HCT116 (cell line): Measurements from ENCODE around the gene MAN1A1. TPM values are rescaled to one million over a fixed set of nuclear protein-coding genes. Genes with fewer than 3 reads are reported as not detected.
A peak's percentile ranks its signal among the peaks of the same experiment; 100 is the strongest.

Experiments used
- ATAC-seq: fragments of 200-7000 bp; cut with Tn5 transposase; 2 replicates; pipeline ENCODE4 v1.9.1; 2020; ENCODE audit warnings: mild to moderate bottlenecking, moderate library complexity
- BruUV-seq: library from RNA; stranded (reverse); fragments of 400-500 nt; replicated peaks from 2 replicates; lab custom pipeline; 2021; lab: Mats Ljungman, UMichigan
- CTCF ChIA-PET: fragments of 300-600 bp; sonication (Branson Sonifier 250); formaldehyde crosslinking; loops from one replicate; lab custom pipeline; 2021; ENCODE audit warnings: antibody characterized with exemption; lab: Charles Lee
- POLR2A ChIA-PET: fragments of 300-600, 350-600 bp; sonication (Branson Sonifier 250); formaldehyde crosslinking; loops from one replicate; lab custom pipeline; 2021; ENCODE audit warnings: antibody characterized with exemption; lab: Charles Lee
- RAD21 ChIA-PET, 2 experiments: fragments of 300-600 bp; sonication (Branson Sonifier 250); formaldehyde crosslinking; loops; one replicate each; lab custom pipeline; 2023; ENCODE audit warnings: low total read pairs in 2 of 2; ENCODE audit not compliant: uncharacterized antibody in 2 of 2, unreplicated experiment in 2 of 2, low non-redundant PET in 1 of 2; lab: Charles Lee
- DNase-seq: peaks from one replicate; pipeline ENCODE4 v3.0.0-alpha.2; 2010; ENCODE audit warnings: low read depth, low spot score
- H2AFZ ChIP-seq: fragments of 200-600 bp; shearing (Covaris generic), sonication (generic); 2 replicates; pipeline ENCODE4 v1.6.1; 2017; ENCODE audit warnings: low read depth, mixed run types, mixed read lengths, antibody characterized with exemption, low read length; ENCODE audit not compliant: poor library complexity, severe bottlenecking
- H3K27ac ChIP-seq: 2 replicates; pipeline ENCODE4 v1.5.1; 2012; ENCODE audit warnings: low read depth, low read length
- H3K27me3 ChIP-seq: fragments of 200-600 bp; sonication (generic); 2 replicates; pipeline ENCODE4 v1.6.1; 2016; ENCODE audit warnings: mixed run types, low read length, mixed read lengths; ENCODE audit not compliant: insufficient read depth
- H3K36me3 ChIP-seq, 2 experiments: fragments of 200-500 bp in 1 of 2; fragments of 200-600 bp in 1 of 2; sonication (Bioruptor generic) in 1 of 2; sonication (generic) in 1 of 2; 2 replicates each; pipeline versions ENCODE4 v1.5.1 to v1.6.1; 2014 to 2016; ENCODE audit warnings: low read length in 2 of 2, inconsistent platforms in 1 of 2, mixed read lengths in 1 of 2, mixed run types in 1 of 2; ENCODE audit not compliant: insufficient read depth in 2 of 2, control insufficient read depth in 1 of 2
- H3K4me1 ChIP-seq, 2 experiments: fragments of 200-600 bp in 1 of 2; sonication (generic) in 1 of 2; 2 replicates each; pipeline versions ENCODE4 v1.5.1 to v1.6.1; 2012 to 2017; ENCODE audit warnings: low read length in 2 of 2, inconsistent platforms in 1 of 2, mild to moderate bottlenecking in 1 of 2, mixed read lengths in 1 of 2, mixed run types in 1 of 2, moderate library complexity in 1 of 2; ENCODE audit not compliant: insufficient read depth in 2 of 2, control insufficient read depth in 1 of 2
- H3K4me2 ChIP-seq: fragments of 200-600 bp; sonication (generic); 2 replicates; pipeline ENCODE4 v1.6.1; 2017; ENCODE audit warnings: mixed run types, low read length, mixed read lengths
- H3K4me3 ChIP-seq, 2 experiments: fragments of 200-600 bp in 1 of 2; sonication (generic) in 1 of 2; replicated peaks in 1 of 2; 2 replicates each; pipeline ENCODE4 v1.5.1; 2011 to 2016; ENCODE audit warnings: low read length in 2 of 2, control low read depth in 1 of 2, low read depth in 1 of 2, mild to moderate bottlenecking in 1 of 2, mixed read lengths in 1 of 2, mixed run types in 1 of 2
- H3K79me2 ChIP-seq: fragments of 200-600 bp; sonication (generic); 2 replicates; pipeline ENCODE4 v1.6.1; 2017; ENCODE audit warnings: mild to moderate bottlenecking, mixed run types, low read length, moderate library complexity, mixed read lengths; ENCODE audit not compliant: insufficient read depth
- H3K9ac ChIP-seq: fragments of 200-600 bp; sonication (generic); 2 replicates; pipeline ENCODE4 v1.6.1; 2016; ENCODE audit warnings: low read length, mixed read lengths
- H3K9me2 ChIP-seq: fragments of 200-600 bp; sonication (generic), shearing (Covaris generic); 2 replicates; pipeline ENCODE4 v1.6.1; 2017; ENCODE audit warnings: mixed run types, mild to moderate bottlenecking, moderate library complexity; ENCODE audit not compliant: insufficient read depth
- H3K9me3 ChIP-seq, 2 experiments: fragments of 200-500 bp in 1 of 2; fragments of 200-600 bp in 1 of 2; sonication (Bioruptor generic) in 1 of 2; sonication (generic) in 1 of 2; 2 replicates each; pipeline ENCODE4 v1.6.1; 2014 to 2017; ENCODE audit warnings: low read length in 2 of 2, mixed read lengths in 2 of 2, inconsistent platforms in 1 of 2, low read depth in 1 of 2, mild to moderate bottlenecking in 1 of 2, mixed run types in 1 of 2, moderate library complexity in 1 of 2; ENCODE audit not compliant: control insufficient read depth in 1 of 2, insufficient read depth in 1 of 2
- H4K20me1 ChIP-seq: fragments of 200-600 bp; sonication (generic), shearing (Covaris generic); 2 replicates; pipeline ENCODE4 v1.6.1; 2017; ENCODE audit warnings: mixed run types, mild to moderate bottlenecking, moderate library complexity; ENCODE audit not compliant: insufficient read depth
- CBX3 ChIP-seq: IDR thresholded peaks from 2 replicates; pipeline ENCODE4 v1.6.1; 2012; ENCODE audit warnings: low read depth
- CEBPB ChIP-seq: IDR thresholded peaks from 2 replicates; pipeline ENCODE4 v1.6.1; 2012; ENCODE audit warnings: low read depth
- EGR1 ChIP-seq: IDR thresholded peaks from 2 replicates; pipeline ENCODE4 v1.6.1; 2012; ENCODE audit warnings: low read depth
- ELF1 ChIP-seq: IDR thresholded peaks from 2 replicates; pipeline ENCODE4 v1.6.1; 2012; ENCODE audit warnings: low read depth, borderline replicate concordance
- EZH2 ChIP-seq: fragments of 200-600 bp; sonication (generic); IDR thresholded peaks from 2 replicates; pipeline ENCODE4 v1.6.1; 2017; ENCODE audit warnings: antibody characterized with exemption, mixed run types
- EZH2phosphoT487 ChIP-seq: fragments of 200-600 bp; IDR thresholded peaks from 2 replicates; pipeline ENCODE4 v1.6.1; 2018; ENCODE audit warnings: antibody characterized with exemption, borderline replicate concordance
- FOSL1 ChIP-seq: IDR thresholded peaks from 2 replicates; pipeline ENCODE4 v1.6.1; 2012; ENCODE audit warnings: low read depth
- JUND ChIP-seq: IDR thresholded peaks from 2 replicates; pipeline ENCODE4 v1.6.1; 2012
- POLR2A ChIP-seq: IDR thresholded peaks from 2 replicates; pipeline ENCODE4 v1.7.0; 2011; ENCODE audit warnings: borderline replicate concordance; ENCODE audit not compliant: insufficient read depth, insufficient read length; ENCODE audit errors: extremely low read depth
- RAD21 ChIP-seq: IDR thresholded peaks from 2 replicates; pipeline ENCODE4 v1.6.1; 2012; ENCODE audit warnings: low read depth, mild to moderate bottlenecking
- SIN3A ChIP-seq: IDR thresholded peaks from 2 replicates; pipeline ENCODE4 v1.6.1; 2012; ENCODE audit warnings: low read depth
- SP1 ChIP-seq: IDR thresholded peaks from 2 replicates; pipeline ENCODE4 v1.6.1; 2012; ENCODE audit warnings: low read depth
- SRF ChIP-seq: IDR thresholded peaks from 2 replicates; pipeline ENCODE4 v1.6.1; 2012; ENCODE audit warnings: low read depth
- TCF7L2 ChIP-seq: IDR thresholded peaks from 2 replicates; pipeline ENCODE4 v1.7.0; 2011; ENCODE audit warnings: borderline replicate concordance, inconsistent platforms; ENCODE audit not compliant: insufficient read depth, insufficient read length; ENCODE audit errors: extremely low read depth
- YY1 ChIP-seq: IDR thresholded peaks from 2 replicates; pipeline ENCODE4 v1.6.1; 2011; ENCODE audit warnings: low read length, low read depth, moderate library complexity, mild to moderate bottlenecking; ENCODE audit not compliant: insufficient replicate concordance; ENCODE audit errors: extremely low read depth
- ZFX ChIP-seq: fragments of 450-650 bp; IDR thresholded peaks from 2 replicates; pipeline ENCODE4 v1.6.1; 2017
- ZNF274 ChIP-seq: fragments of 200-500 bp; sonication (Bioruptor generic); IDR thresholded peaks from 2 replicates; pipeline ENCODE4 v1.6.1; 2014; ENCODE audit warnings: mild to moderate bottlenecking, low read depth, low read length, inconsistent platforms
- intact Hi-C: fragments of 100-400 bp; cut with micrococcal nuclease; formaldehyde crosslinking; loops from 2 replicates; pipeline ENCODE4 v1.10.0; 2022
- total RNA-seq: library from RNA; stranded (reverse); gene quantifications from one replicate; pipeline ENCODE4 v1.2.1, GENCODE V29; 2021; ENCODE audit not compliant: unreplicated experiment
- TF ChIP-seq, protein P1 (sequence below), 3 experiments: fragments of 200-600 bp in 1 of 3; sonication (generic) in 1 of 3; IDR thresholded peaks in 2 of 3; conservative IDR thresholded peaks in 1 of 3; 2 replicates each; pipeline ENCODE4 v1.5.1; 2012 to 2017; ENCODE audit warnings: low read depth in 2 of 3, low read length in 2 of 3, antibody characterized with exemption in 1 of 3, borderline replicate concordance in 1 of 3, control low read depth in 1 of 3, mild to moderate bottlenecking in 1 of 3, mixed read lengths in 1 of 3, mixed run types in 1 of 3, moderate library complexity in 1 of 3; ENCODE audit not compliant: insufficient read depth in 1 of 3
- TF ChIP-seq, protein P2 (sequence below): IDR thresholded peaks from 2 replicates; pipeline ENCODE4 v1.6.1; 2012
- TF ChIP-seq, protein P3 (sequence below): IDR thresholded peaks from 2 replicates; pipeline ENCODE4 v1.6.1; 2011; ENCODE audit warnings: mild to moderate bottlenecking, low read length, moderate library complexity; ENCODE audit not compliant: insufficient replicate concordance; ENCODE audit errors: extremely low read depth

MAN1A1 gene
- total RNA-seq, 1 experiment from 2014 or later: 46.0 TPM

DNA sequence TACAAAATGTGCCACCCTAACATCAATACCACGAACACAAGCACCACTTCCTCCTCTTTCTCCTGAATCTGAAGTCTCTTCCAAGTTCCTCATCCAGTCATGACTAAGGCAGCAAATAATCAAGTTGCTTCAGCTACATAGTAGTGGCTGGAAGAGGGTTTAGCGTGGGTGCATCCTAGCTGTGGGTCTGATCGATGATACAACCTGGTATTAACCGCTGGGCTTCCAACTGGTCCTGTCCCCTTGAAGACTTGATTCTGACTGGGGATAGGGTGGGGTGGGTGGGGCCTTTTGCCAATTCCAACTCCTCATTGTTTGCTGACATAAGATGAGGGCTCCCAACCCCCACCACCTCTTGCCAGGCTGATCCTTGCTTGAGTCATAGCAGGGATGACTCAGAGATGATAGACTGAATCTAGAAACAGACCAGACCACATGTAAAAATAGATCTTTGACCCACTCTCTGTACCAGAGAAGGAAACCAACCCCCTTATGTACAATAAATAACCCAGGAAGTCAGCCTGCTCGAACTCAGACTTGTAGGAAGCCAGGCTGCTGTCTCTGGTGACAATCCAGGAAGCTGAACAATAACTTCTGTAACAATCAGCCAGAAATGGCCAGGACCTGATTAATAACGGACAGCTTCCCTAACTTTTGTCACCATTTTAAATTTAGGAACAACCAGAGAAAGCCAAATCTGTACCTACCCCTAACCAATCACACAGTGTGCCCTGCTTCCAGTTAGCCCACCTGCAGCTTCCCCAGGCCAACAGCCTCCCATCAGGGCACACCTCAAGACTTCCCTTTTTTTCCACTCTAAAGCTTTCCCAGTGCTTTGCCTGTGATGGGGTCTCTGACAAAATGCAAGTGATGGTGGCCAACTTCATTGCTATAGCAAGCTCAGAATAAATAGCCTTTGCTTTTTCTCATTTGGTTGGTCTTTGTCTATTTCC, 202.2 kb downstream of the MAN1A1 start:
- Histone ChIP-seq H3K79me2 (no peaks in the 10 kb centered on the region), H3K4me1 (peaks cover 53 to 56% of the 10 kb centered on the region in 2 experiments), H3K4me3 (peak overlapping the region; percentile 1 to 41), H3K9me3 (no peaks in the 10 kb centered on the region), H3K9me2 (no peaks in the 10 kb centered on the region), H3K9ac (peak overlapping the region; percentile 32), H3K27ac (peak overlapping the region; percentile 83), H4K20me1 (no peaks in the 10 kb centered on the region), H3K27me3 (no peaks in the 10 kb centered on the region), H2AFZ (no peak overlapping the region), H3K4me2 (peak overlapping the region; percentile 71), H3K36me3 (no peaks in the 10 kb centered on the region)
- ChIA-PET RAD21 (interaction anchor here (1.2 to 1.4 kb wide), 3 partner anchors 18 to 163 kb away, joined by 3 to 4 read pairs (median 3); no protein-coding TSS in a partner anchor), CTCF (interaction anchor here (0.8 to 3.5 kb wide), 9 partner anchors 10 to 591 kb away, joined by 3 to 26 read pairs (median 9); no protein-coding TSS in a partner anchor), POLR2A (interaction anchor here (0.7 to 2.1 kb wide), 6 partner anchors 15 to 337 kb away, joined by 3 to 7 read pairs (median 3); no protein-coding TSS in a partner anchor)
- DNase-seq (peak; percentile 96), ATAC-seq (peak; percentile 86)
- intact Hi-C loops: loop anchor here (1.0 to 10.0 kb wide), 9 partner anchors 17 to 1680 kb away; partner anchors contain the start of gene MAN1A1
- BruUV-seq: TSS peak; percentile 86
- peak; percentile 83 for TF ChIP-seq CBX3
- TF ChIP-seq ZNF274: no peak
- TF ChIP-seq, protein P1, sequence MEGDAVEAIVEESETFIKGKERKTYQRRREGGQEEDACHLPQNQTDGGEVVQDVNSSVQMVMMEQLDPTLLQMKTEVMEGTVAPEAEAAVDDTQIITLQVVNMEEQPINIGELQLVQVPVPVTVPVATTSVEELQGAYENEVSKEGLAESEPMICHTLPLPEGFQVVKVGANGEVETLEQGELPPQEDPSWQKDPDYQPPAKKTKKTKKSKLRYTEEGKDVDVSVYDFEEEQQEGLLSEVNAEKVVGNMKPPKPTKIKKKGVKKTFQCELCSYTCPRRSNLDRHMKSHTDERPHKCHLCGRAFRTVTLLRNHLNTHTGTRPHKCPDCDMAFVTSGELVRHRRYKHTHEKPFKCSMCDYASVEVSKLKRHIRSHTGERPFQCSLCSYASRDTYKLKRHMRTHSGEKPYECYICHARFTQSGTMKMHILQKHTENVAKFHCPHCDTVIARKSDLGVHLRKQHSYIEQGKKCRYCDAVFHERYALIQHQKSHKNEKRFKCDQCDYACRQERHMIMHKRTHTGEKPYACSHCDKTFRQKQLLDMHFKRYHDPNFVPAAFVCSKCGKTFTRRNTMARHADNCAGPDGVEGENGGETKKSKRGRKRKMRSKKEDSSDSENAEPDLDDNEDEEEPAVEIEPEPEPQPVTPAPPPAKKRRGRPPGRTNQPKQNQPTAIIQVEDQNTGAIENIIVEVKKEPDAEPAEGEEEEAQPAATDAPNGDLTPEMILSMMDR (IDR thresholded peaks at IDR 0.05 in 2 of 3, conservative IDR thresholded peaks at IDR 0.05 in 1 of 3; ENCODE audit: borderline replicate concordance in 1 of 3, insufficient read depth in 1 of 3, low read depth in 2 of 3, low read length in 2 of 3): no peak
- TF ChIP-seq, protein P2, sequence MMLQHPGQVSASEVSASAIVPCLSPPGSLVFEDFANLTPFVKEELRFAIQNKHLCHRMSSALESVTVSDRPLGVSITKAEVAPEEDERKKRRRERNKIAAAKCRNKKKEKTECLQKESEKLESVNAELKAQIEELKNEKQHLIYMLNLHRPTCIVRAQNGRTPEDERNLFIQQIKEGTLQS: no peak
- TF ChIP-seq YY1: peak; percentile 45
- peak; percentile 32 for TF ChIP-seq TCF7L2
- peak; percentile 76; the same call in 1 of the 2 replicates for TF ChIP-seq CEBPB
- TF ChIP-seq SIN3A: peak; percentile 74; the same call in 1 of the 2 replicates
- TF ChIP-seq JUND: peak; percentile 97
- peak; percentile 28 for TF ChIP-seq POLR2A
- TF ChIP-seq, protein P3, sequence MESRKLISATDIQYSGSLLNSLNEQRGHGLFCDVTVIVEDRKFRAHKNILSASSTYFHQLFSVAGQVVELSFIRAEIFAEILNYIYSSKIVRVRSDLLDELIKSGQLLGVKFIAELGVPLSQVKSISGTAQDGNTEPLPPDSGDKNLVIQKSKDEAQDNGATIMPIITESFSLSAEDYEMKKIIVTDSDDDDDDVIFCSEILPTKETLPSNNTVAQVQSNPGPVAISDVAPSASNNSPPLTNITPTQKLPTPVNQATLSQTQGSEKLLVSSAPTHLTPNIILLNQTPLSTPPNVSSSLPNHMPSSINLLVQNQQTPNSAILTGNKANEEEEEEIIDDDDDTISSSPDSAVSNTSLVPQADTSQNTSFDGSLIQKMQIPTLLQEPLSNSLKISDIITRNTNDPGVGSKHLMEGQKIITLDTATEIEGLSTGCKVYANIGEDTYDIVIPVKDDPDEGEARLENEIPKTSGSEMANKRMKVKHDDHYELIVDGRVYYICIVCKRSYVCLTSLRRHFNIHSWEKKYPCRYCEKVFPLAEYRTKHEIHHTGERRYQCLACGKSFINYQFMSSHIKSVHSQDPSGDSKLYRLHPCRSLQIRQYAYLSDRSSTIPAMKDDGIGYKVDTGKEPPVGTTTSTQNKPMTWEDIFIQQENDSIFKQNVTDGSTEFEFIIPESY: peak; percentile 60
- TF ChIP-seq SP1: peak; percentile 95
- peak; percentile 39; the same call in 1 of the 2 replicates for TF ChIP-seq ELF1
- TF ChIP-seq EZH2phosphoT487: no peak
- TF ChIP-seq ZFX: no peak
- TF ChIP-seq FOSL1: peak; percentile 98
- peak; percentile 26 for TF ChIP-seq RAD21
- TF ChIP-seq EGR1: peak; percentile 46
- TF ChIP-seq SRF: peak; percentile 85
- no peak for TF ChIP-seq EZH2
